ENCODE measurements around the gene GINS1. TPM values are rescaled to one million over a fixed set of nuclear protein-coding genes. Genes with fewer than 3 reads are reported as not detected.

Gene GINS1
- total and polyA plus RNA-seq, 2 donors (not counting 1 experiment from before 2014, with no cell fraction given), result 0.61 to 2.0 TPM

Other genes with a start within 250 kb of the GINS1 start
- gene ENTPD6, start 212.0 kb upstream of the GINS1 start, total RNA-seq, result 64.4 and 71.3 TPM in 2 replicates
- gene ENTPD6, start 212.0 kb upstream of the GINS1 start, polyA plus RNA-seq, result 79.8 and 103 TPM in 2 replicates
- 30.6 and 30.8 TPM in 2 replicates for gene PYGB, start 159.6 kb upstream of the GINS1 start, total RNA-seq
- 21.9 and 22.5 TPM in 2 replicates for gene PYGB, start 159.6 kb upstream of the GINS1 start, polyA plus RNA-seq
- 27.7 and 28.3 TPM in 2 replicates for gene ABHD12, start 16.8 kb upstream of the GINS1 start, total RNA-seq
- 9.6 and 11.0 TPM in 2 replicates for gene ABHD12, start 16.8 kb upstream of the GINS1 start, polyA plus RNA-seq
- gene NINL, start 177.9 kb downstream of the GINS1 start, total RNA-seq, result 5.5 and 7.2 TPM in 2 replicates
- 1.8 and 2.0 TPM in 2 replicates for gene NINL, start 177.9 kb downstream of the GINS1 start, polyA plus RNA-seq
- 1.8 and 2.3 TPM in 2 replicates for gene NANP, start 216.3 kb downstream of the GINS1 start, total RNA-seq
- 0.63 and 0.78 TPM in 2 replicates for gene NANP, start 216.3 kb downstream of the GINS1 start, polyA plus RNA-seq

Measured in B cell (primary cell).